HG03565 (cell line): ENCODE data around the gene RTBDN.
"Not testable (repeated sequence)": the region's sequence is repeated elsewhere in the genome, so short reads cannot be mapped to it uniquely, and the experiment has no call there.

Source experiments
- ATAC-seq: cut with Tn5 transposase; IDR thresholded peaks from one replicate; pipeline ENCODE4 v1.9.1; 2021; ENCODE audit warnings: mild to moderate bottlenecking, moderate library complexity; ENCODE audit not compliant: unreplicated experiment

The RTBDN gene

GRCh38 chr19:12825254-12826131 is 8.9 kb downstream of the RTBDN start:
- no peak for ATAC-seq

GRCh38 chr19:12821761-12822160 is 12.6 kb downstream of the RTBDN start:
- no peak for ATAC-seq

- not testable (repeated sequence) for ATAC-seq
These were observed 16.6 kb downstream of the RTBDN start for GRCh38 chr19:12817810-12818209.

GRCh38 chr19:12817188-12817587 is 17.2 kb downstream of the RTBDN start:
- ATAC-seq, result not testable (repeated sequence)

GRCh38 chr19:12815088-12815487 is 19.3 kb downstream of the RTBDN start:
- ATAC-seq, result no peak

- ATAC-seq, result no peak
These were observed 27.9 kb downstream of the RTBDN start, which contains the start of gene RNASEH2A for GRCh38 chr19:12806242-12807081. Gene RNASEH2A (plus strand): TSS chr19:12806584. CDS start chr19:12806674, 90 bp downstream.

- no peak for ATAC-seq
These were observed 30.3 kb downstream of the RTBDN start for GRCh38 chr19:12804051-12804450.

- ATAC-seq, result no peak
These were observed 31.9 kb downstream of the RTBDN start for GRCh38 chr19:12802267-12803106.

GRCh38 chr19:12801466-12802266 is 32.7 kb downstream of the RTBDN start, which contains the start of the genes PRDX2 and THSD8:
Gene PRDX2 (minus strand): TSS chr19:12801800. CDS start chr19:12801261, 539 bp downstream.
Gene THSD8 (plus strand): TSS chr19:12802069. CDS start chr19:12802072, 3 bp downstream.
- ATAC-seq, result peak; percentile 34

- ATAC-seq, result no peak
These were observed 33.4 kb downstream of the RTBDN start for GRCh38 chr19:12800923-12801465.

- no peak for ATAC-seq
These were observed 34.0 kb downstream of the RTBDN start for GRCh38 chr19:12800466-12800770.

GRCh38 chr19:12799742-12800465 is 34.5 kb downstream of the RTBDN start:
- no peak for ATAC-seq

- ATAC-seq, result not testable (repeated sequence)
These were observed 36.8 kb downstream of the RTBDN start for GRCh38 chr19:12797607-12798006.

- ATAC-seq, result no peak
These were observed 37.2 kb downstream of the RTBDN start for GRCh38 chr19:12797141-12797587.

GRCh38 chr19:12796146-12797071 is 38.0 kb downstream of the RTBDN start:
- no peak for ATAC-seq

- ATAC-seq, result no peak
These were observed 39.4 kb downstream of the RTBDN start for GRCh38 chr19:12794971-12795381.

GRCh38 chr19:12794196-12794941 is 40.0 kb downstream of the RTBDN start:
- ATAC-seq, result no peak
